GM19025 (cell line): ENCODE results near the gene ZP4.

Source experiments
- ATAC-seq: cut with Tn5 transposase; IDR thresholded peaks from one replicate; pipeline ENCODE4 v1.9.1; 2021; ENCODE audit warnings: mild to moderate bottlenecking, low read depth, moderate library complexity; ENCODE audit not compliant: unreplicated experiment

Gene ZP4

GRCh38 chr1:237890822-237891221 lies at the start of gene ZP4:
TSS of gene ZP4 (minus strand) at chr1:237890922. CDS start at chr1:237890635, 287 bp downstream.
- no peak for ATAC-seq

- no peak for ATAC-seq
Observed at GRCh38 chr1:237938553-237938952, 47.8 kb upstream of the ZP4 start.

- ATAC-seq, result no peak
Observed at GRCh38 chr1:237938068-237938467, 47.3 kb upstream of the ZP4 start.

- no peak for ATAC-seq
Observed at GRCh38 chr1:237932816-237933215, 42.1 kb upstream of the ZP4 start.

GRCh38 chr1:237931581-237931980 lies 40.9 kb upstream of the ZP4 start:
- no peak for ATAC-seq

GRCh38 chr1:237927198-237927597 lies 36.5 kb upstream of the ZP4 start:
- no peak for ATAC-seq

- no peak for ATAC-seq
Observed at GRCh38 chr1:237921306-237921705, 30.6 kb upstream of the ZP4 start.

- ATAC-seq, result no peak
Observed at GRCh38 chr1:237913345-237913744, 22.6 kb upstream of the ZP4 start.

- no peak for ATAC-seq
Observed at GRCh38 chr1:237911911-237912310, 21.2 kb upstream of the ZP4 start.

GRCh38 chr1:237910834-237911233 lies 20.1 kb upstream of the ZP4 start:
- ATAC-seq, result no peak

- no peak for ATAC-seq
Observed at GRCh38 chr1:237903961-237904360, 13.2 kb upstream of the ZP4 start.

- ATAC-seq, result no peak
Observed at GRCh38 chr1:237902960-237903743, 12.4 kb upstream of the ZP4 start.

- no peak for ATAC-seq
Observed at GRCh38 chr1:237901299-237901934, 10.7 kb upstream of the ZP4 start.

- ATAC-seq, result no peak
Observed at GRCh38 chr1:237895630-237896029, 4.9 kb upstream of the ZP4 start.

- ATAC-seq, result no peak
Observed at GRCh38 chr1:237894131-237894530, 3.4 kb upstream of the ZP4 start.

GRCh38 chr1:237891979-237892378 lies 1.3 kb upstream of the ZP4 start:
- no peak for ATAC-seq

GRCh38 chr1:237891266-237891665 lies 544 bp upstream of the ZP4 start:
- ATAC-seq, result no peak

- ATAC-seq, result no peak
Observed at GRCh38 chr1:237890416-237890815, 306 bp downstream of the ZP4 start.

GRCh38 chr1:237888143-237888542 lies 2.6 kb downstream of the ZP4 start:
- ATAC-seq, result no peak

- no peak for ATAC-seq
Observed at GRCh38 chr1:237887542-237887941, 3.2 kb downstream of the ZP4 start.

- no peak for ATAC-seq
Observed at GRCh38 chr1:237884237-237884636, 6.5 kb downstream of the ZP4 start.

GRCh38 chr1:237879195-237879594 lies 11.5 kb downstream of the ZP4 start:
- no peak for ATAC-seq
